Naive B cell (primary cell): ENCODE results near the gene PROCA1. TPM values are rescaled to one million over a fixed set of nuclear protein-coding genes. Genes with fewer than 3 reads are reported as not detected.
A peak's percentile ranks its signal among the peaks of the same experiment; 100 is the strongest.

ENCODE experiments used
- ATAC-seq, 2 donors: fragments of 150-1000 bp; cut with Tn5 transposase; 2 replicates each; pipeline ENCODE4 v1.10.0; 2021; ENCODE audit warnings: low read depth in 2 of 2, mild to moderate bottlenecking in 2 of 2, moderate library complexity in 2 of 2
- DNase-seq: peaks from one replicate; pipeline ENCODE4 v3.0.0; 2022
- H3K27ac Mint-ChIP-seq, 6 donors: one replicate each; pipeline ENCODE4 v1.8.0; 2020 to 2022; ENCODE audit warnings: mild to moderate bottlenecking in 6 of 6, mixed read lengths in 6 of 6, moderate library complexity in 5 of 6, inconsistent platforms in 2 of 6
- H3K27me3 Mint-ChIP-seq, 3 donors: one replicate each; pipeline ENCODE4 v1.8.0; 2021 to 2022; ENCODE audit warnings: mixed read lengths in 3 of 3, mild to moderate bottlenecking in 1 of 3
- H3K36me3 Mint-ChIP-seq, 2 donors: one replicate each; pipeline ENCODE4 v1.8.0; 2020 to 2022; ENCODE audit warnings: mixed read lengths in 2 of 2, inconsistent platforms in 1 of 2, mild to moderate bottlenecking in 1 of 2
- H3K4me1 Mint-ChIP-seq, 3 donors: one replicate each; pipeline ENCODE4 v1.8.0; 2020 to 2022; ENCODE audit warnings: mixed read lengths in 3 of 3, inconsistent platforms in 1 of 3, mild to moderate bottlenecking in 1 of 3, moderate library complexity in 1 of 3
- H3K4me3 Mint-ChIP-seq, 8 donors: one replicate each; pipeline ENCODE4 v1.8.0; 2020 to 2022; ENCODE audit warnings: mild to moderate bottlenecking in 8 of 8, mixed read lengths in 8 of 8, moderate library complexity in 8 of 8, inconsistent platforms in 2 of 8
- H3K9me3 Mint-ChIP-seq, 7 donors: one replicate each; pipeline ENCODE4 v1.8.0; 2020 to 2022; ENCODE audit warnings: mixed read lengths in 7 of 7, mild to moderate bottlenecking in 5 of 7, inconsistent platforms in 2 of 7, moderate library complexity in 1 of 7
- polyA plus RNA-seq, 6 donors: library from polyadenylated mRNA; unstranded; fragments of 300-500 nt; fragmentation: Illumina TruSeq; gene quantifications; one replicate each; pipeline ENCODE4 v1.2.3, GENCODE V29; 2021; ENCODE audit warnings: low read depth in 6 of 6

PROCA1 gene
- polyA plus RNA-seq, 6 donors from 2014 or later, result 0.29 to 2.3 (median 1.1) TPM; not detected in 1

- peaks cover 0 to 25% of the 10 kb centered on the region in 2 donors for H3K36me3 Mint-ChIP-seq
- no peaks in the 10 kb centered on the region for H3K27me3 Mint-ChIP-seq
- ATAC-seq (no peak), DNase-seq (no peak)
- H3K4me3 Mint-ChIP-seq, result peak overlapping the region in 1 of 8 donors; percentile 52
- no peaks in the 10 kb centered on the region for H3K9me3 Mint-ChIP-seq
- peak overlapping the region in 3 of 6 donors; percentile 73 to 90 (median 80) for H3K27ac Mint-ChIP-seq
- H3K4me1 Mint-ChIP-seq, result peaks cover 0 to 8% (median 3%) of the 10 kb centered on the region in 3 donors
Observed at GRCh38 chr17:28705074-28705659, 6.5 kb downstream of the PROCA1 start.

GRCh38 chr17:28704219-28704858, 7.3 kb downstream of the PROCA1 start:
- Mint-ChIP-seq H3K27me3 (no peaks in the 10 kb centered on the region), H3K4me1 (peaks cover 0 to 8% (median 0%) of the 10 kb centered on the region in 3 donors), H3K27ac (peak overlapping the region in 4 of 6 donors; percentile 13 to 86 (median 62)), H3K9me3 (no peaks in the 10 kb centered on the region), H3K36me3 (peaks cover 0 to 25% of the 10 kb centered on the region in 2 donors), H3K4me3 (no peak overlapping the region)
- DNase-seq (no peak), ATAC-seq (no peak)

GRCh38 chr17:28703552-28704218, 8.0 kb downstream of the PROCA1 start:
- ATAC-seq (no peak), DNase-seq (no peak)
- peak overlapping the region in 5 of 6 donors; percentile 9 to 74 (median 70) for H3K27ac Mint-ChIP-seq
- peaks cover 0 to 8% (median 0%) of the 10 kb centered on the region in 3 donors for H3K4me1 Mint-ChIP-seq
- H3K27me3 Mint-ChIP-seq, result no peaks in the 10 kb centered on the region
- peaks cover 0 to 26% of the 10 kb centered on the region in 2 donors for H3K36me3 Mint-ChIP-seq
- no peaks in the 10 kb centered on the region for H3K9me3 Mint-ChIP-seq
- no peak overlapping the region for H3K4me3 Mint-ChIP-seq

- ATAC-seq, result no peak
- H3K9me3 Mint-ChIP-seq, result no peaks in the 10 kb centered on the region
- H3K36me3 Mint-ChIP-seq, result peaks cover 0 to 32% of the 10 kb centered on the region in 2 donors
- peak overlapping the region in 2 of 6 donors; percentile 21 to 74 for H3K27ac Mint-ChIP-seq
- H3K4me3 Mint-ChIP-seq, result no peak overlapping the region
- peaks cover 0 to 4% (median 0%) of the 10 kb centered on the region in 3 donors for H3K4me1 Mint-ChIP-seq
- no peaks in the 10 kb centered on the region for H3K27me3 Mint-ChIP-seq
- DNase-seq, result no peak
Observed at GRCh38 chr17:28702752-28703150, 8.9 kb downstream of the PROCA1 start.

GRCh38 chr17:28702026-28702751, 9.5 kb downstream of the PROCA1 start:
- Mint-ChIP-seq H3K4me1 (peaks cover 0 to 4% (median 0%) of the 10 kb centered on the region in 3 donors), H3K27me3 (no peaks in the 10 kb centered on the region), H3K36me3 (peaks cover 0 to 32% of the 10 kb centered on the region in 2 donors), H3K27ac (peak overlapping the region in 3 of 6 donors; percentile 21 to 74 (median 60)), H3K9me3 (no peaks in the 10 kb centered on the region), H3K4me3 (no peak overlapping the region)
- DNase-seq (no peak), ATAC-seq (no peak)

GRCh38 chr17:28700830-28701492, 10.7 kb downstream of the PROCA1 start:
- Mint-ChIP-seq H3K36me3 (peaks cover 0 to 32% of the 10 kb centered on the region in 2 donors), H3K9me3 (no peaks in the 10 kb centered on the region), H3K27me3 (no peaks in the 10 kb centered on the region), H3K4me1 (peaks cover 0 to 4% (median 0%) of the 10 kb centered on the region in 3 donors), H3K4me3 (no peak overlapping the region), H3K27ac (peak overlapping the region in 1 of 6 donors; percentile 47)
- ATAC-seq (no peak), DNase-seq (no peak)

- H3K36me3 Mint-ChIP-seq, result peaks cover 0 to 32% of the 10 kb centered on the region in 2 donors
- ATAC-seq, result no peak
- H3K9me3 Mint-ChIP-seq, result no peaks in the 10 kb centered on the region
- H3K4me1 Mint-ChIP-seq, result peaks cover 0 to 4% (median 0%) of the 10 kb centered on the region in 3 donors
- no peak for DNase-seq
- no peak overlapping the region for H3K4me3 Mint-ChIP-seq
- no peaks in the 10 kb centered on the region for H3K27me3 Mint-ChIP-seq
- no peak overlapping the region for H3K27ac Mint-ChIP-seq
Observed at GRCh38 chr17:28700278-28700677, 11.4 kb downstream of the PROCA1 start.

- Mint-ChIP-seq H3K4me1 (peaks cover 0 to 4% (median 0%) of the 10 kb centered on the region in 3 donors), H3K36me3 (peaks cover 0 to 34% of the 10 kb centered on the region in 2 donors), H3K27ac (peak overlapping the region in 2 of 6 donors; percentile 74 to 79), H3K9me3 (no peaks in the 10 kb centered on the region), H3K4me3 (no peak overlapping the region), H3K27me3 (no peaks in the 10 kb centered on the region)
- ATAC-seq, result no peak
- no peak for DNase-seq
Observed at GRCh38 chr17:28698253-28698941, 13.3 kb downstream of the PROCA1 start.

GRCh38 chr17:28693869-28694268, 17.8 kb downstream of the PROCA1 start:
- peaks cover 0 to 2% (median 0%) of the 10 kb centered on the region in 7 donors for H3K9me3 Mint-ChIP-seq
- H3K4me1 Mint-ChIP-seq, result peaks cover 0 to 4% (median 0%) of the 10 kb centered on the region in 3 donors
- DNase-seq (no peak), ATAC-seq (no peak)
- no peak overlapping the region for H3K4me3 Mint-ChIP-seq
- H3K27ac Mint-ChIP-seq, result peak overlapping the region in 1 of 6 donors; percentile 69
- H3K27me3 Mint-ChIP-seq, result no peaks in the 10 kb centered on the region
- H3K36me3 Mint-ChIP-seq, result peaks cover 4 to 22% of the 10 kb centered on the region in 2 donors

- DNase-seq, result no peak
- H3K27me3 Mint-ChIP-seq, result no peaks in the 10 kb centered on the region
- no peak overlapping the region for H3K27ac Mint-ChIP-seq
- no peak overlapping the region for H3K4me3 Mint-ChIP-seq
- ATAC-seq, result no peak
- H3K9me3 Mint-ChIP-seq, result peaks cover 0 to 2% (median 0%) of the 10 kb centered on the region in 7 donors
- no peaks in the 10 kb centered on the region for H3K4me1 Mint-ChIP-seq
- H3K36me3 Mint-ChIP-seq, result peaks cover 27 to 31% of the 10 kb centered on the region in 2 donors
Observed at GRCh38 chr17:28689011-28689410, 22.7 kb downstream of the PROCA1 start.

GRCh38 chr17:28688481-28688880, 23.2 kb downstream of the PROCA1 start:
- peaks cover 0 to 2% (median 0%) of the 10 kb centered on the region in 7 donors for H3K9me3 Mint-ChIP-seq
- H3K4me3 Mint-ChIP-seq, result no peak overlapping the region
- ATAC-seq (no peak), DNase-seq (no peak)
- no peaks in the 10 kb centered on the region for H3K27me3 Mint-ChIP-seq
- peaks cover 31% of the 10 kb centered on the region in 2 donors for H3K36me3 Mint-ChIP-seq
- H3K4me1 Mint-ChIP-seq, result no peaks in the 10 kb centered on the region
- H3K27ac Mint-ChIP-seq, result no peak overlapping the region

GRCh38 chr17:28686296-28686695, 25.4 kb downstream of the PROCA1 start:
- Mint-ChIP-seq H3K4me3 (no peak overlapping the region), H3K9me3 (peaks cover 0 to 2% (median 0%) of the 10 kb centered on the region in 7 donors), H3K4me1 (no peaks in the 10 kb centered on the region), H3K27me3 (no peaks in the 10 kb centered on the region), H3K36me3 (peaks cover 39% of the 10 kb centered on the region in 2 donors), H3K27ac (no peak overlapping the region)
- no peak for DNase-seq
- ATAC-seq, result no peak
